GM15510 (cell line): ENCODE results near the gene NOLC1.

Source experiments
- POLR2A ChIP-seq: IDR thresholded peaks from 3 replicates; pipeline ENCODE4 v1.6.1; 2011; ENCODE audit warnings: borderline replicate concordance; ENCODE audit not compliant: insufficient read length; ENCODE audit errors: extremely low read depth

NOLC1 gene

GRCh38 chr10:102208311-102209035 lies 56.3 kb downstream of the NOLC1 start:
- TF ChIP-seq POLR2A = no peak

DNA sequence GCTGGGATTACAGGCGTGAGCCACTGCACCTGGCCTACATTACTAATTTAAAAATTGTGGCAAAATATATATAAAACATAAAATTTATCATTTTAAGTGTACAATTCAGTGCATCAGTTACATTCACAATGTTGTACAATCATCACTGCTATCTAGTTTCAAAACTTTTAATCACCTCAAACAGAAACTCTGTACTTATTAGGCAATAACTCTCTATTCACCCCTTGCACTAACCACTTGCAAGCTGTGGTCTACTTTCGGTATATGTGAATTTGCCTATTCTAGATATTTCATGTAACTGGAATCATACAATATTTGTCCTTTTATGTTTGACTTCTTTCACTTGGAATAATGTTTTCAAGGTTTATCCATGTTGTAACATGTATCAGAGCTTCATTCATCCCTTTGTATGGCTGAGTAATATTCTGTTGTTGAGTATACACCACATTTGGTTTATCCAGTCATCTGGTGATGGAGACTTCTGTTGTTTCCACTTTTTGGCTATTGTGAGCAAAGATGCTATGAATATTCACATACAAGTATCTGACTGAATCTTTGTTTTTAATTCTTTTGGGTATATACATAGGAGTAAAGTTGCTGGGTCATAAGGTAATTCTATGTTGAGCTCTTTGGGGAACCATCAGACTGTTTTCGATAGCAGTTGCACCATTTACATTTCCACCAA lies 59.6 kb downstream of the NOLC1 start:
- no peak for TF ChIP-seq POLR2A
